Amygdala (tissue), 56 donors: Measurements from ENCODE around the gene SOX6.
"Not testable (repeated sequence)": the region's sequence is repeated elsewhere in the genome, so short reads cannot be mapped to it uniquely, and the experiment has no call there.

Experiments used
- DNase-seq, 56 donors: peaks; one replicate each; lab custom pipeline; 2025; lab: John Stamatoyannopoulos, UW

SOX6 gene

GRCh38 chr11:15943418-15944197 is 412.7 kb downstream of the SOX6 start:
- no peak for DNase-seq

- no peak for DNase-seq
Measured at GRCh38 chr11:15942936-15943335, 413.4 kb downstream of the SOX6 start.

DNA sequence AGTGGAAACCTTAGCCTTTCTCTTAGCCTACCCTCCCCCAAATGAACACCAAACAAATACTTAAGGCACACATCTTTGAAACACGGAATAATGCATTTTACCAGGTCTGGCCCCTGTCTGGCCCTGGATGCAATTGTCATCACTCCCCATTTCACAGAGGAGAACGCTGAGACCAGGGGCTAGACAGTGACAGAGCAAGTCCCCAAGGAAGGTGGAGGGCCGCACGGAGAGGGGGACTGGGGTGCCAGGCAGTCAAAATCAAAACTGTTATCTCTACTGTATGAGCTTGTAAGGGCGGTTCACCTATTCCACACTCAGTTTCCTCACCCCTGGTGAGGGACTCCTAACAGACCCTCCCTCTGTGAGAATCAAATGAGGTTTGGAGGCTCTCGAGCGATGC is 414.2 kb downstream of the SOX6 start:
- DNase-seq = no peak

DNA sequence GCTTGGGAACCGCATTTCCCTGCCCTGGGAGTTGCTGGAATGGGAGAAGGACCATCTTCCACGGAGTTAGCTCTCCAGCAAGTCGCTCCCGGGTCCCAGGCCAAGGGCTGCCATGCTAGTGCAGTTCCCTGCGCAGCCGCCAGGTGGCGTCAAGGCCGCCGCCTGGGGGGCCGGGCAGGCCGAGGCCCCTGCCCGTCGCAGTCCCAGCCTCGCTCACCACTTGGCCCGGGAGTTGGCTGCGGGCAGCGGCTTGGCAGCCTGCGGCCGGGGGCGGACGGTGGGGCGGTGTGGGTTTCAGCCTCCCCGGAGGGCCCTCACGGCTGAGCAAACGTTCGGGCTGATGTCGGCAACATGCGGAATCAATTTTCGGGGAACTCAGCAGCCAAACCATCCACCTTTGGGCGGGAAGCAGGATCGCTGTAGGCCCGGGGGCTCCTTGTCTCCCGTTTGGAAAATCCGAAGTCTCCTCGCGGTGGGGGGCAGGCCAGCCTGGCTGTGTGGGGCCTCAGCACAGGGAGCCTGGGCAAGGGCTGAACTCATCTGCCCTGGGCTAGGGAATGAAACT is 415.1 kb downstream of the SOX6 start:
- DNase-seq = no peak

GRCh38 chr11:15940462-15941205 is 415.7 kb downstream of the SOX6 start:
- no peak for DNase-seq

GRCh38 chr11:15938983-15939382 is 417.4 kb downstream of the SOX6 start:
- no peak for DNase-seq

DNA sequence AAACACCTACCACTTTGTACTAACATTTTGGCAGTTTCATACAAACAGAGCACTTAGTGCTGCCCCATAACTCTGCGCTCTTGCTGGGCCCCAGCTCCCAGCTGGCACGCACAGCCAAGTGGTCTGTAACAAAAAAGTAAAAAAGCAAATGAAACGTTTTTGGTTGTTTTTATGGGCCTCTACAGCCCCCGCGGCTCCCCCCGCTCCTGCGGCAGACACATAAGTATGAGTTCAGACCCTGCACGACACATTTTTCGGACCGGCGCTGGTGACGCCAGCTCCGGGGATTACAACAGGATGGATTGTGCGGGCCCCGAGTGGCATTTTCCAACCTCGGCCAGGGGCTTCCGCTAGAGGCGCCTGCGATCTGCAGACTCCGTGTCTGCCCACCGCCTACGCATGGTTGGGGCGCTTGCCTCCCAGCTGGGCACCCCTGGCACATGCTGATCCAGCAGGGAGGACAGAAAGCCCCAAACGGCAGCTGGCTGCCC is 418.2 kb downstream of the SOX6 start:
- DNase-seq = no peak

DNA sequence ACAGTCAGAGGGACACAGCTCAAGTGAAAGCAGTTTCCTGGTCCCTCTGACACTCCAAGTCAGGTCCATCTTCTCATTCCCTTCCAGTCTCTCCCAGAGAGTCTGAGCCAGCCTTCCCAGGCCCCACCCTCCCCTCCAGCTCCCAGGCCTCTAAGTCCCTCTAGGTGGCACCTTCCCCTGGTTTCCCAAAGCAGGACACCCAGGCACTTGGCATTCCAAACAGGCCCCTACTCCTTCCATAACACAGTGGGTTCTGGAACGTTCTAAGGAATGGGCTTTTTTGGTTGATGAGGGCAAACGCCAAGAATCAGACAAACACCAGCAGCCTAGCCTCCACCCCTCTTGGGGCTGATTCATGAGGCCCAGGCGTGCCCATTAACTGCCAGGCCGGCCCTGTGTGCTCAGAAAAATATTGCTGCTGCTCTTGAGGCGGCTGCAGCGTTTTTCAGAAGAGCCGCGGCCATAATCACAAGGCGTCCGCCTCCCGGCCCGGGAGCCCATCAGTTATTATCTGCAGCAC is 418.7 kb downstream of the SOX6 start:
- no peak for DNase-seq

GRCh38 chr11:15936011-15936410 is 420.3 kb downstream of the SOX6 start:
- no peak for DNase-seq

GRCh38 chr11:15935373-15935772 is 421.0 kb downstream of the SOX6 start:
- DNase-seq = no peak

- DNase-seq = no peak
Measured at GRCh38 chr11:15933886-15934625, 422.3 kb downstream of the SOX6 start.

DNA sequence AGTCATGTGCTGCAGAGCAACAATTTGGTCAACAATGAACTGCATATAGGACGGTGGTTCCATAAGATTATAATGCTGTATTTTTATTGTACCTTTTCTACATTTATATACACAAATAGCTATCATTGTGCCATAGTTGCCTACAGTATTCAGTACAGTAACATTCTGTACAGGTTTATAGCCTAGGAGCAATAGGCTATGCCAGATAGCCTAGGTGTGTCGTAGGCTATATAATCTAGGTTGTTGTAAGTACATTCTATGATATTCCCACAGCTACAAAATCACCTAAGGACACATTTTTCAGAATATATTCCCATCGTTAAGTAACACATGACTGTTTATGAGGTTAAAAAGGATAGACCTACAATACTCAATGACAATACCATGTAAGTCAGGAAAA is 423.9 kb downstream of the SOX6 start:
- no peak for DNase-seq

- no peak for DNase-seq
Measured at GRCh38 chr11:15931497-15931896, 424.8 kb downstream of the SOX6 start.

DNA sequence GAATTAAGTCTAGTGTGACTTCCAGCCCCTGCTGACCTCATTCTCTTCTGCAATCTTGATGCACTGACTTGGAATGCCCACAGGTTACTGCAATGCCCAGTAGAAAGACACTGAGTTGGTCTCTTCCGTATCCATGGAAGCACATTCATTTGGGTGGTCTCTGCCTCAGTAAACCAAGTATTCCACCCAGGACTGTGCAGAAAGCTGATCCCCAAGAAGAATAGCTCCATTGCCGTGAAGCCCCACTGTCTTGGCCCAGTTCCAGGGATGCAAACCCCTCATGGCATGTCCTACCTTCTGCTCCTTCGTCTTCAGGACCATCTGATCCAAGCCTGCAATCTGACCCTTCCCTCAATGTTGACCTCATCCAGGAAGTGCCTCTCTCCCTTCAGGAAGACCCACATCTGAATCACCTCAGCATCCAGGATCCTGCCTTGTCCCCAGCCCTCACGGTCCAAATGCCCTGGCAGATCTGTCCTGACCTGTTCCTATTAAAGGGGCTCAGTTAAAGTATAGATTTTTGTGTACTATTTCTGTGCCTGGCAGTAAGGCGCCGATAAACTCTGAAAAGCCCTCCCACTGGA is 425.8 kb downstream of the SOX6 start:
- no peak for DNase-seq

GRCh38 chr11:15929371-15929901 is 426.9 kb downstream of the SOX6 start:
- no peak for DNase-seq

DNA sequence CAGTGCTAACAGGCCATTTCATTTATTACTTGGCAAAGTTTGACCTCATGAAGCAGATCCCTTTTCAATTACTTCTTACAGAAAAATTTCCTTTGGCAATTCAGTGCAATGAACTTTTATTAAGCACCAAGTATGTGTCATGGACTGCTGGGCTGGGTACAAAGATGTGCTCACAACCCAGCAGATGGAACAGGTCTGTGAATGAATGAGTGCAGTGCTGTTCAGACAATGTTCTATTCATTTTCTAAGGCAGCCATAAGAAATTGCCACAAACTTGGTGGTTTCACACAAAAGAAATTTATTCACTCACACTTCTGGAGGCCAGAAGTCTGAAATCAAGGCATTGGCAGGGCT is 428.5 kb downstream of the SOX6 start:
- no peak for DNase-seq

DNA sequence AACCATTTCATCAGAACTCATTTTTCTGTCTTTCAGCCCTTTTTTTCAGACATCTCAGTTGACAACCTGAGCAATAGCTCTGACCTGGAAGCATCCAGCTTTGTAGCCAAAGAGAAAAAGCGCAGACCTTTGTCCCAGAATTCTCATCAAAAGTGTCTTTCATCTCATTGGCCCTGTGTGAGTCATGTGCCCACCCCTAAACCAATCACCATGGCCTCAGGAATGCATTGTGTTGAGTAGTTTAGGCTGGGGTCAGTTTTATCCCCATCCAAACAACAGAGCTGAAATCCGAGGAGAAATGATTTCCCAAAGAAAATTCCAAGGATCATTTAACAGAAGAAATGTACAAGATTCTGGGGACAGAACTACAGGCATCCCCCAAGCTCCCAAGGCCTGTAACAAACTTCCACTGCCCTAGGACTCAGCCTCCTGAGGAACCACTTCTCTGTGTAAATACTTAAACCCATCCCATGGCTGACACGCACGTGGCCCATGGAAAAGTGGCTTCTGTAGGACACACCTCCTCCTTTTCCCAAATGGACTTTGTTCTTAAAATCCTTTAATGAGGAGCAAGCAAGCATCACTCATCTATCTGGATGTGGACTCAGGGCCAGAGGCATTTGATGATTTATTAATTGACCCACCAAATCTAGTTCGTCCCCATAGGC is 429.0 kb downstream of the SOX6 start:
- DNase-seq = no peak

- no peak for DNase-seq
Measured at GRCh38 chr11:15926071-15926470, 430.3 kb downstream of the SOX6 start.

GRCh38 chr11:15923183-15923582 is 433.2 kb downstream of the SOX6 start:
- no peak for DNase-seq

DNA sequence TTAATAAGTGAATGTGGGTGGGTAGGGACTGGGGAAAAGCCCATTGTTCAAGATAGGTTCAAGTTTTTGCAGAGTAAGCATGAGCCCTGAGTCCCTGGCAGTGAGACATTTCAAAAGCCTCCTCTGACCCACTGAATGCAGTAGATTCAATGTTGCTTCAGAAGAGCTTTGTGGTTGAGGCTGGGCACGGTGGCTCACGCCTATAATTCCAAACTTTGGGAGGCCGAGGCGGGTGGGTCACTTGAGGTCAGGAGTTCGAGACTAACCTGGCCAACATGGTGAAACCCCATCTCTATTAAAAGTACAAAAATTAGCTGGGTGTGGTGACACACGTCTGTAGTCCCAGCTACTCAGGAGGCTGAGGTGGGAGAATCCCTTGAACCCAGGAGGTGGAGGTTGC is 433.6 kb downstream of the SOX6 start:
- not testable (repeated sequence) for DNase-seq
